SK-N-SH treated with all-trans-retinoic acid at 6 μM for 48 hours (cell line): ENCODE data around the gene MAMDC4.

Experiments used
- CSDC2 ChIP-seq: fragments of 250-450 bp; sonication (Bioruptor Pico); IDR thresholded peaks from 2 replicates; pipeline ENCODE4 v1.5.0; 2020; ENCODE audit warnings: mild to moderate bottlenecking, moderate library complexity
- ISL1 ChIP-seq: fragments of 250-450 bp; sonication (Bioruptor Pico); IDR thresholded peaks from 2 replicates; pipeline ENCODE4 v2.1.2; 2022; ENCODE audit warnings: mild to moderate bottlenecking, moderate library complexity
- RARB ChIP-seq: fragments of 250-450 bp; sonication (Bioruptor Pico); IDR thresholded peaks from 2 replicates; pipeline ENCODE4 v1.8.0; 2021; ENCODE audit warnings: mild to moderate bottlenecking, moderate library complexity
- TOX ChIP-seq: fragments of 250-450 bp; sonication (Bioruptor Pico); IDR thresholded peaks from 2 replicates; pipeline ENCODE4 v1.8.0; 2021; ENCODE audit warnings: mild to moderate bottlenecking, moderate library complexity, borderline replicate concordance
- ZC3H10 ChIP-seq: fragments of 250-450 bp; sonication (Bioruptor Pico); IDR thresholded peaks from 2 replicates; pipeline ENCODE4 v1.5.1; 2021; ENCODE audit warnings: mild to moderate bottlenecking, moderate library complexity
- ZFP30 ChIP-seq: fragments of 450-650 bp; formaldehyde crosslinking; IDR thresholded peaks from 2 replicates; pipeline ENCODE4 v1.5.0; 2022; ENCODE audit warnings: mild to moderate bottlenecking, moderate library complexity
- ZNF8 ChIP-seq: fragments of 450-650 bp; formaldehyde crosslinking; IDR thresholded peaks from 2 replicates; pipeline ENCODE4 v1.5.0; 2020; ENCODE audit warnings: mild to moderate bottlenecking, moderate library complexity
- TF ChIP-seq, protein P1 (sequence below): fragments of 250-450 bp; sonication (Bioruptor Pico); IDR thresholded peaks from 2 replicates; pipeline ENCODE4 v1.5.0; 2020; ENCODE audit warnings: mild to moderate bottlenecking, moderate library complexity
- TF ChIP-seq, protein P2 (sequence below): fragments of 250-450 bp; sonication (Bioruptor Pico); IDR thresholded peaks from 2 replicates; pipeline ENCODE4 v1.8.0; 2020; ENCODE audit warnings: mild to moderate bottlenecking, moderate library complexity, borderline replicate concordance

DNA sequence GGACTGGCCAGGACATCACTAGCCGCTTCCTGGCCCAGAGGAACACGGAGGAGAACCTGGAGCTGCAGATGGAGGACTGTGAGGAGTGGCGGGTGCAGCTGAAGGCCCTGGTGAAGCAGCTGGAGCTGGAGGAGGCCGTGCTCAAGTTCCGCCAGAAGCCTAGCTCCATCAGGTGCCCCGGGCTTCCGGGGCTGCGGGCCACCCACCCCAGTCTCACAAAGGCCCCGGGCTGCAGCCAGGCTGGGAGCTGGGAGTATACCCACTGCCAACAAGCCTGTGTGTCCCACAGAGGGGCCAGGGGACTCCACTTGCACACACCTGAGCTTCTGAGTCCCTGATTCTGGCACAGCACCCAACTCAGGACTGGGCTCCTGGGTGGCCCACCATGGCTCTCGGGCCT, 46.1 kb upstream of the MAMDC4 start:
- TF ChIP-seq ZFP30 (no peak), TOX (CRISPR knock-in tag) (no peak), ISL1 (CRISPR knock-in tag) (no peak), RARB (CRISPR knock-in tag) (no peak), ZNF8 (CRISPR knock-in tag) (no peak), ZC3H10 (no peak), CSDC2 (CRISPR knock-in tag) (no peak)
- TF ChIP-seq, protein P1, sequence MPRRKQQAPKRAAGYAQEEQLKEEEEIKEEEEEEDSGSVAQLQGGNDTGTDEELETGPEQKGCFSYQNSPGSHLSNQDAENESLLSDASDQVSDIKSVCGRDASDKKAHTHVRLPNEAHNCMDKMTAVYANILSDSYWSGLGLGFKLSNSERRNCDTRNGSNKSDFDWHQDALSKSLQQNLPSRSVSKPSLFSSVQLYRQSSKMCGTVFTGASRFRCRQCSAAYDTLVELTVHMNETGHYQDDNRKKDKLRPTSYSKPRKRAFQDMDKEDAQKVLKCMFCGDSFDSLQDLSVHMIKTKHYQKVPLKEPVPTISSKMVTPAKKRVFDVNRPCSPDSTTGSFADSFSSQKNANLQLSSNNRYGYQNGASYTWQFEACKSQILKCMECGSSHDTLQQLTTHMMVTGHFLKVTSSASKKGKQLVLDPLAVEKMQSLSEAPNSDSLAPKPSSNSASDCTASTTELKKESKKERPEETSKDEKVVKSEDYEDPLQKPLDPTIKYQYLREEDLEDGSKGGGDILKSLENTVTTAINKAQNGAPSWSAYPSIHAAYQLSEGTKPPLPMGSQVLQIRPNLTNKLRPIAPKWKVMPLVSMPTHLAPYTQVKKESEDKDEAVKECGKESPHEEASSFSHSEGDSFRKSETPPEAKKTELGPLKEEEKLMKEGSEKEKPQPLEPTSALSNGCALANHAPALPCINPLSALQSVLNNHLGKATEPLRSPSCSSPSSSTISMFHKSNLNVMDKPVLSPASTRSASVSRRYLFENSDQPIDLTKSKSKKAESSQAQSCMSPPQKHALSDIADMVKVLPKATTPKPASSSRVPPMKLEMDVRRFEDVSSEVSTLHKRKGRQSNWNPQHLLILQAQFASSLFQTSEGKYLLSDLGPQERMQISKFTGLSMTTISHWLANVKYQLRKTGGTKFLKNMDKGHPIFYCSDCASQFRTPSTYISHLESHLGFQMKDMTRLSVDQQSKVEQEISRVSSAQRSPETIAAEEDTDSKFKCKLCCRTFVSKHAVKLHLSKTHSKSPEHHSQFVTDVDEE (CRISPR knock-in tag): no peak
- TF ChIP-seq, protein P2, sequence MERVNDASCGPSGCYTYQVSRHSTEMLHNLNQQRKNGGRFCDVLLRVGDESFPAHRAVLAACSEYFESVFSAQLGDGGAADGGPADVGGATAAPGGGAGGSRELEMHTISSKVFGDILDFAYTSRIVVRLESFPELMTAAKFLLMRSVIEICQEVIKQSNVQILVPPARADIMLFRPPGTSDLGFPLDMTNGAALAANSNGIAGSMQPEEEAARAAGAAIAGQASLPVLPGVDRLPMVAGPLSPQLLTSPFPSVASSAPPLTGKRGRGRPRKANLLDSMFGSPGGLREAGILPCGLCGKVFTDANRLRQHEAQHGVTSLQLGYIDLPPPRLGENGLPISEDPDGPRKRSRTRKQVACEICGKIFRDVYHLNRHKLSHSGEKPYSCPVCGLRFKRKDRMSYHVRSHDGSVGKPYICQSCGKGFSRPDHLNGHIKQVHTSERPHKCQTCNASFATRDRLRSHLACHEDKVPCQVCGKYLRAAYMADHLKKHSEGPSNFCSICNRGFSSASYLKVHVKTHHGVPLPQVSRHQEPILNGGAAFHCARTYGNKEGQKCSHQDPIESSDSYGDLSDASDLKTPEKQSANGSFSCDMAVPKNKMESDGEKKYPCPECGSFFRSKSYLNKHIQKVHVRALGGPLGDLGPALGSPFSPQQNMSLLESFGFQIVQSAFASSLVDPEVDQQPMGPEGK (CRISPR knock-in tag): no peak
